Measurements from ENCODE around the gene ZMIZ1.

The ZMIZ1 gene

DNA sequence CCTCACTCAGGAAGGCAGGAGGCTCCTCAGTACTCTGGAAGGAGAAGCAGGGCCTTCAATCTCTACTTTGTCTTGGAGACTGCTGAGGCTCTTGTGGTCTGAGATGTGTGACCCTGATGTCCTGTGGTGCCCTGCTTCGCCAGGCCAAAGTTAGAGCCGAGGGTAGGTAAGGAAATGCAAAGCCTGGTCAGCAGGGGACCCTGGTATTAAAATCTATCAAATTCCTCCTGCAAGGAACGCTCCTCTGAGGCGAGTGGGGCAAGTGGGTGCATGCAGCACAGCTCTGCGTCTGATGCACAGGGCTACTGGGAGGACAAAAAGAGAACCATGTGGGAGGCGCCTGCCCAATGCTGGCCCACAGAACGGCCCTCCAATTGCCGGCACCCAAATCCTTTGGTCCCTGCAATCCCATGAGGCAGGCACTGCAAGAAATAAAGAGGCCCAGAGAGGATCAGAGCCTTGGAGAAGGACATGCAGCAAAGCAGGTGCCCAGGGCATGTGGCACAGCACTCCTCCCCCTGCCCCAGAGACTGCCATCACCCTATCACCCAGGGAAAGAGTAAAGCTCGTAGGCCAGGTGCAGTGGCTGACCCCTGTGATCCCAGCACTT, 23.1 kb upstream of the ZMIZ1 start:
- Histone ChIP-seq H3K27ac (no peak overlapping the region), H3K27me3 (no peaks in the 10 kb centered on the region), H3K9me3 (no peaks in the 10 kb centered on the region), H3K4me1 (ENCODE audit: control insufficient read depth in 1 of 2, insufficient read depth in 1 of 2, low read depth in 1 of 2, low read length in 1 of 2) (peaks cover 0 to 6% of the 10 kb centered on the region in 2 experiments), H3K4me3 (ENCODE audit: low read depth in 1 of 2, low read length in 1 of 2) (no peak overlapping the region), H3K36me3 (no peaks in the 10 kb centered on the region)
- TF ChIP-seq, protein P1, sequence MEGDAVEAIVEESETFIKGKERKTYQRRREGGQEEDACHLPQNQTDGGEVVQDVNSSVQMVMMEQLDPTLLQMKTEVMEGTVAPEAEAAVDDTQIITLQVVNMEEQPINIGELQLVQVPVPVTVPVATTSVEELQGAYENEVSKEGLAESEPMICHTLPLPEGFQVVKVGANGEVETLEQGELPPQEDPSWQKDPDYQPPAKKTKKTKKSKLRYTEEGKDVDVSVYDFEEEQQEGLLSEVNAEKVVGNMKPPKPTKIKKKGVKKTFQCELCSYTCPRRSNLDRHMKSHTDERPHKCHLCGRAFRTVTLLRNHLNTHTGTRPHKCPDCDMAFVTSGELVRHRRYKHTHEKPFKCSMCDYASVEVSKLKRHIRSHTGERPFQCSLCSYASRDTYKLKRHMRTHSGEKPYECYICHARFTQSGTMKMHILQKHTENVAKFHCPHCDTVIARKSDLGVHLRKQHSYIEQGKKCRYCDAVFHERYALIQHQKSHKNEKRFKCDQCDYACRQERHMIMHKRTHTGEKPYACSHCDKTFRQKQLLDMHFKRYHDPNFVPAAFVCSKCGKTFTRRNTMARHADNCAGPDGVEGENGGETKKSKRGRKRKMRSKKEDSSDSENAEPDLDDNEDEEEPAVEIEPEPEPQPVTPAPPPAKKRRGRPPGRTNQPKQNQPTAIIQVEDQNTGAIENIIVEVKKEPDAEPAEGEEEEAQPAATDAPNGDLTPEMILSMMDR (IDR thresholded peaks at IDR 0.05), result no peak

DNA sequence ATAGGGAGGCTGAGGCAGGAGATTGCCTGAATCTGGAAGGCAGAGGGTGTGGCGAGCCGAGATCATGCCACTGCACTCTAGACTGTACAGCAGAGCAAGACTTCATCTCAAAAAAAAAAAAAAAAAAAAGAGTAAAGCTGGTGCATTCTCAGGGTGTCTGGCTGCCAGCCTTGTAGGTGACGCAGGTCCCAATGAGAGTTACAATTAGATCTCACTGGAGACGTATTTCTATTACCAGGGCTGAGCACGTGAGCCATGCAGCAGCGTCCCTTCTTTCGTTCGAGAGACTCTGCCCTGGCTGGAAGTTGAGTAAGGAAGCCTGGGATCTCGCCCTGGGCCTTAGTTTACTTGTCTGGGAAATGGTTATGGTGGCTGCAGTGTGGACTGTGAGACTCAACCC, 22.4 kb upstream of the ZMIZ1 start:
- no peaks in the 10 kb centered on the region for H3K36me3 ChIP-seq
- no peak overlapping the region for H3K27ac ChIP-seq
- no peaks in the 10 kb centered on the region for H3K9me3 ChIP-seq
- no peak overlapping the region for H3K4me3 ChIP-seq (ENCODE audit: low read depth in 1 of 2, low read length in 1 of 2)
- H3K4me1 ChIP-seq (ENCODE audit: control insufficient read depth in 1 of 2, insufficient read depth in 1 of 2, low read depth in 1 of 2, low read length in 1 of 2), result peaks cover 0 to 6% of the 10 kb centered on the region in 2 experiments
- H3K27me3 ChIP-seq, result no peaks in the 10 kb centered on the region
- TF ChIP-seq, protein P1 (IDR thresholded peaks at IDR 0.05), result no peak

DNA sequence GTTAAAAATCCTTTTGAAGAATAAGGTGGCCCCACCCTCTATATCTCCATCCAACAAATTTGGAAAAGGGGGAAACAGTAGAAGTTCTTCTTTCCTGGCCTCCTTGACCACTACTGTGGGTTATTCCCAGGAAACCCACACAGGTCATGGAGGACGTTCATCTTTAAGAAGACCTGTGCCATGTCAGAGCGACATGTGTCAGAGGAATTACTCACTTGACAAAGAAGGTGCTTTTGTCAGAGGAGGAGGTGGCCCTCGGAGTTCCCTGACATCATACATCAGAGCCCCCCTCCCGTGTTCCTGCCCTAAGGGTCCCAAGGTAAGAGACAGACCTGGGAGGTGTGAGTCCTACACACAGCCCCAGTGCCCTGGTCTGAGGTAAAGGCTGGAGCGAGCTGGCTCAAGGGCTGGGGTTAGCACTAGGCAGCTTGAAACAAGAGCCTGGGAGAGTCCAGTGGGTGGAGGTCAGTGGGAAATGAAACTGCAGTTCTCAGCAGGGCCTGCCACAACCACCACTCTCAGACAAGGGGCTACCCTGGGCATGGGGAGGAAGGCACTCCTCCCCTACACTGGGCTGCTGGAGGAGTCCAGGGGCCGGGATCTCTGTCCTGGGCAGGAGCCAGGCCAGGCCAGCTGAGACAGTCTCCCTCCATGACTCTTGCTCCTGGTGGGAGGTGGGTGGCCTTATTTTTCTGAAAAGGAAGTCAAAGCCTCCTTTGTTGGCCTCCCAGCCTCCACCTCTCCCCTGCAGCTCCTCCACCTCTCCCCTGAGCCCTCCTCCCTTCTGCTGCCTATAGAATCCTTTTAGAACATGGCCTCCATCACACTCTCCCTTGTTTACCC, 21.8 kb upstream of the ZMIZ1 start:
- peaks cover 2% of the 10 kb centered on the region for H3K27me3 ChIP-seq
- TF ChIP-seq, protein P1 (IDR thresholded peaks at IDR 0.05), result no peak
- no peak overlapping the region for H3K4me3 ChIP-seq (ENCODE audit: low read depth in 1 of 2, low read length in 1 of 2)
- peaks cover 0 to 6% of the 10 kb centered on the region in 2 experiments for H3K4me1 ChIP-seq (ENCODE audit: control insufficient read depth in 1 of 2, insufficient read depth in 1 of 2, low read depth in 1 of 2, low read length in 1 of 2)
- no peak overlapping the region for H3K27ac ChIP-seq
- H3K36me3 ChIP-seq, result no peaks in the 10 kb centered on the region
- H3K9me3 ChIP-seq, result no peaks in the 10 kb centered on the region

DNA sequence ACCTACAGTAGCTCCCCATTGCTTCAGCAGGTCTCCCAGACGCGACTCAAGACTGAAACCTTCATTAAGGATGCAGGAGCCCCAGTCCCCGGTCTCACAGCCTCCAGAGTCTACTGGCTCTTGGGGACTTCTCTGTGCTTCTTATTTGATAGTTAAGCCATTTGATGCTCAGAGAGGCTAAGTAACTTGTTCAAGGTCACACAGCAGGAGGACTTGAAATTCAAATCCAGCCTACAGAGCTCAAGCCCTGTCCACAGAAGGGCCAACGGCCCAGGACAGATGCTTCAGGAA, 21.2 kb upstream of the ZMIZ1 start:
- H3K27me3 ChIP-seq, result peaks cover 7% of the 10 kb centered on the region
- H3K9me3 ChIP-seq, result no peaks in the 10 kb centered on the region
- no peak overlapping the region for H3K27ac ChIP-seq
- H3K36me3 ChIP-seq, result no peaks in the 10 kb centered on the region
- TF ChIP-seq, protein P1 (IDR thresholded peaks at IDR 0.05), result no peak
- H3K4me1 ChIP-seq (ENCODE audit: control insufficient read depth in 1 of 2, insufficient read depth in 1 of 2, low read depth in 1 of 2, low read length in 1 of 2), result peaks cover 0 to 6% of the 10 kb centered on the region in 2 experiments
- no peak overlapping the region for H3K4me3 ChIP-seq (ENCODE audit: low read depth in 1 of 2, low read length in 1 of 2)

DNA sequence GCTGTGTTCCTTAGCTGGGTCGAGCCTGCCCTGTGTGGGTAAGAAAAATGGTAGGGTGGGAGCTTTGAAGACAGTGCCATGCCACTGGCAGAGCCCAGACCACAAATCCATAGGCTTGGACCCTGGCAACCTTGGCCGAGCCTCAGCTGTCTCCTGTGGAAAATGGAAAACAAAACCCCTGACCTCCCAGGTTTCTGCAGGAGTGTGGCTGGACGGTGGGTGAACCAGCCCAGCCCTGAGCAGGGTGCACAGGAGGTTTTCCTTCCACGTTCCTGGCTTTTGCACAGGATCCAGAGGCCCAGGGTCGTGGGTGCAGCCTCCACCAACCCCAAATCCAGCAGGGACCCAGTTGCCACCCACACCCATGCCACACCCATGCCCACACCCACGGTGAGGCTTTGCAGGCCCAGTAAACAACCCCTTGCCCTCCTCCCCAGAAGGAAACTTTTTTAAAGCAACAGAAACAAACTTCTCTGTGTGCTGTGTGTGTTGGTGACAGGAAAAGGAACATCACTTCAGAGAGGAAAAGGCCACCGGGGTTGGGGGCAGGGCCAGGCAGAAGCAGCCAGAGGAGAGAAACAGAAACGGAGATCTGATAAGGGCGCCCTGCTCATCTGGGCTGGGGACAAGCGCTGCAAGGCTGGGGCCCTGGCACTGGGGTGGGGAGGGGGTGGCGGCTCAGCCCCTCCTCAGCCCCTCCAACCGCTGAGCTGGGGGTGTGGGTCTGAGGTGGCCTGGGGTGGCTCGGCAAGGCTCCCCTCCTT, 20.7 kb upstream of the ZMIZ1 start:
- TF ChIP-seq, protein P1 (IDR thresholded peaks at IDR 0.05), result no peak
- H3K4me1 ChIP-seq (ENCODE audit: control insufficient read depth in 1 of 2, insufficient read depth in 1 of 2, low read depth in 1 of 2, low read length in 1 of 2), result peaks cover 0 to 6% of the 10 kb centered on the region in 2 experiments
- H3K27ac ChIP-seq, result no peak overlapping the region
- no peaks in the 10 kb centered on the region for H3K9me3 ChIP-seq
- H3K27me3 ChIP-seq, result peaks cover 12% of the 10 kb centered on the region
- no peak overlapping the region for H3K4me3 ChIP-seq (ENCODE audit: low read depth in 1 of 2, low read length in 1 of 2)
- no peaks in the 10 kb centered on the region for H3K36me3 ChIP-seq

All from neutrophil (primary cell).